CD4-positive, alpha-beta T cell treated with Interleukin-2 at 100 ng/mL for 4 hours (primary cell): ENCODE measurements around the gene COL5A1.
"Not testable (repeated sequence)": the region's sequence is repeated elsewhere in the genome, so short reads cannot be mapped to it uniquely, and the experiment has no call there.

Experiments
- DNase-seq: peaks from one replicate; pipeline ENCODE4 v3.0.0-alpha.2; 2020; ENCODE audit warnings: low spot score

COL5A1 gene

GRCh38 chr9:134838651-134839454, 197.2 kb downstream of the COL5A1 start:
- DNase-seq = no peak

GRCh38 chr9:134839455-134840125, 198.0 kb downstream of the COL5A1 start:
- DNase-seq = no peak

GRCh38 chr9:134840511-134840910, 198.9 kb downstream of the COL5A1 start:
- no peak for DNase-seq

GRCh38 chr9:134841180-134841904, 199.7 kb downstream of the COL5A1 start:
- no peak for DNase-seq

- no peak for DNase-seq
These were observed 200.7 kb downstream of the COL5A1 start for GRCh38 chr9:134842321-134842720.

- no peak for DNase-seq
These were observed 202.1 kb downstream of the COL5A1 start for GRCh38 chr9:134843740-134844139.

- DNase-seq = no peak
These were observed 203.2 kb downstream of the COL5A1 start for GRCh38 chr9:134844821-134845220.

GRCh38 chr9:134846187-134846586, 204.6 kb downstream of the COL5A1 start:
- no peak for DNase-seq

- DNase-seq = no peak
These were observed 205.1 kb downstream of the COL5A1 start for GRCh38 chr9:134846699-134847098.

GRCh38 chr9:134847138-134847537, 205.5 kb downstream of the COL5A1 start:
- DNase-seq = no peak

- no peak for DNase-seq
These were observed 206.3 kb downstream of the COL5A1 start for GRCh38 chr9:134847752-134848432.

- no peak for DNase-seq
These were observed 206.9 kb downstream of the COL5A1 start for GRCh38 chr9:134848504-134848903.

- DNase-seq = no peak
These were observed 209.0 kb downstream of the COL5A1 start for GRCh38 chr9:134850611-134851010.

GRCh38 chr9:134851020-134851419, 209.4 kb downstream of the COL5A1 start:
- no peak for DNase-seq

GRCh38 chr9:134852906-134853654, 211.5 kb downstream of the COL5A1 start:
- DNase-seq = no peak

GRCh38 chr9:134853893-134854292, 212.3 kb downstream of the COL5A1 start:
- no peak for DNase-seq

GRCh38 chr9:134854541-134854981, 213.0 kb downstream of the COL5A1 start:
- DNase-seq = no peak

- no peak for DNase-seq
These were observed 213.8 kb downstream of the COL5A1 start for GRCh38 chr9:134855231-134855899.

GRCh38 chr9:134855900-134856377, 214.3 kb downstream of the COL5A1 start:
- no peak for DNase-seq

- not testable (repeated sequence) for DNase-seq
These were observed 215.8 kb downstream of the COL5A1 start for GRCh38 chr9:134857451-134857850.
